Transverse colon (tissue), 3 donors: Measurements from ENCODE around the gene LDLRAD4.

ENCODE experiments used
- EP300 ChIP-seq: sonication (generic); formaldehyde crosslinking; IDR thresholded peaks from one replicate; pipeline ENCODE4 v1.6.1; 2017; ENCODE audit warnings: antibody characterized with exemption, low read depth
- TF ChIP-seq, protein P1 (sequence below), 5 experiments: fragments of 200-600 bp in 3 of 5; fragments of 450-650 bp in 2 of 5; sonication (generic) in 3 of 5; IDR thresholded peaks; 1 replicate in 2 of 5; 2 replicates in 3 of 5; pipeline ENCODE4 v1.5.1; 2016 to 2017; ENCODE audit warnings: antibody characterized with exemption in 5 of 5, inconsistent platforms in 3 of 5, mild to moderate bottlenecking in 2 of 5, moderate library complexity in 1 of 5

DNA sequence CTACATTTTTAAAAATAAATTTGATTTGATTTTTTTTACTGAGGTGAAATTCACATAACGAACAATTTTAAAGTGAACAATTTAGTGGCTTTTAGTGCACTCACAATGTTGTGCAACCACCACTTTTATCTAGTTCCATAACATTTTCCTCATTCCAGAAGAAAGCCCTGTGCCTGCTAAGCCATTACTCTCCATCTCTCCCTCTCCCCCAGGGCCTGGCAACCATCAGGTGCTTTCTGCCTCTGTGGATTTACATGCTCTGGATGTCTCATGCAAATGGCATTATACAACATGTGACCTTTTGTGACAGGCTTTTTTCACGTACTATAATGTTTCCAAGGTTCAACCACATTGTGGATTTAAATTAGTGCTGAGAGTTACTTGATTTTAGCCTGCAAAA, 19.9 kb upstream of the LDLRAD4 start:
- TF ChIP-seq, protein P1, sequence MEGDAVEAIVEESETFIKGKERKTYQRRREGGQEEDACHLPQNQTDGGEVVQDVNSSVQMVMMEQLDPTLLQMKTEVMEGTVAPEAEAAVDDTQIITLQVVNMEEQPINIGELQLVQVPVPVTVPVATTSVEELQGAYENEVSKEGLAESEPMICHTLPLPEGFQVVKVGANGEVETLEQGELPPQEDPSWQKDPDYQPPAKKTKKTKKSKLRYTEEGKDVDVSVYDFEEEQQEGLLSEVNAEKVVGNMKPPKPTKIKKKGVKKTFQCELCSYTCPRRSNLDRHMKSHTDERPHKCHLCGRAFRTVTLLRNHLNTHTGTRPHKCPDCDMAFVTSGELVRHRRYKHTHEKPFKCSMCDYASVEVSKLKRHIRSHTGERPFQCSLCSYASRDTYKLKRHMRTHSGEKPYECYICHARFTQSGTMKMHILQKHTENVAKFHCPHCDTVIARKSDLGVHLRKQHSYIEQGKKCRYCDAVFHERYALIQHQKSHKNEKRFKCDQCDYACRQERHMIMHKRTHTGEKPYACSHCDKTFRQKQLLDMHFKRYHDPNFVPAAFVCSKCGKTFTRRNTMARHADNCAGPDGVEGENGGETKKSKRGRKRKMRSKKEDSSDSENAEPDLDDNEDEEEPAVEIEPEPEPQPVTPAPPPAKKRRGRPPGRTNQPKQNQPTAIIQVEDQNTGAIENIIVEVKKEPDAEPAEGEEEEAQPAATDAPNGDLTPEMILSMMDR (IDR thresholded peaks at IDR 0.05) = no peak
- no peak for TF ChIP-seq EP300
